ENCODE data around the gene SNAP91.
"Not testable (repeated sequence)": the region's sequence is repeated elsewhere in the genome, so short reads cannot be mapped to it uniquely, and the experiment has no call there.

Gene SNAP91

GRCh38 chr6:83708970-83709747 is at the start of gene SNAP91:
Gene SNAP91, minus strand, starts transcription at chr6:83709101. Its CDS starts 1,174 bp downstream, at chr6:83707927.
- DNase-seq = peak; percentile 13

GRCh38 chr6:83758533-83758932 is 49.6 kb upstream of the SNAP91 start:
- DNase-seq = no peak

GRCh38 chr6:83757021-83757420 is 48.1 kb upstream of the SNAP91 start:
- DNase-seq = no peak

GRCh38 chr6:83756565-83756964 is 47.7 kb upstream of the SNAP91 start:
- DNase-seq = no peak

GRCh38 chr6:83752375-83752774 is 43.5 kb upstream of the SNAP91 start:
- DNase-seq = not testable (repeated sequence)

- DNase-seq = no peak
These were observed 32.2 kb upstream of the SNAP91 start for GRCh38 chr6:83741089-83741488.

GRCh38 chr6:83735461-83735860 is 26.6 kb upstream of the SNAP91 start:
- no peak for DNase-seq

- DNase-seq = no peak
These were observed 21.0 kb upstream of the SNAP91 start for GRCh38 chr6:83729871-83730270.

- no peak for DNase-seq
These were observed 14.0 kb upstream of the SNAP91 start for GRCh38 chr6:83722876-83723275.

- DNase-seq = no peak
These were observed 8.9 kb upstream of the SNAP91 start for GRCh38 chr6:83717809-83718208.

- no peak for DNase-seq
These were observed 3.1 kb upstream of the SNAP91 start for GRCh38 chr6:83711958-83712357.

- no peak for DNase-seq
These were observed 798 bp upstream of the SNAP91 start for GRCh38 chr6:83709748-83710050.

GRCh38 chr6:83708546-83708969 is 343 bp downstream of the SNAP91 start:
- DNase-seq = no peak

- no peak for DNase-seq
These were observed 914 bp downstream of the SNAP91 start for GRCh38 chr6:83707829-83708545.

GRCh38 chr6:83702749-83703148 is 6.2 kb downstream of the SNAP91 start:
- no peak for DNase-seq

GRCh38 chr6:83702077-83702476 is 6.8 kb downstream of the SNAP91 start:
- DNase-seq = no peak

GRCh38 chr6:83696674-83697073 is 12.2 kb downstream of the SNAP91 start:
- no peak for DNase-seq

- no peak for DNase-seq
These were observed 23.4 kb downstream of the SNAP91 start for GRCh38 chr6:83685481-83685880.

GRCh38 chr6:83677791-83678190 is 31.1 kb downstream of the SNAP91 start:
- DNase-seq = no peak

- DNase-seq = no peak
These were observed 70.9 kb downstream of the SNAP91 start for GRCh38 chr6:83637953-83638352.

GRCh38 chr6:83636800-83637199 is 72.1 kb downstream of the SNAP91 start:
- no peak for DNase-seq

- no peak for DNase-seq
These were observed 75.3 kb downstream of the SNAP91 start for GRCh38 chr6:83633609-83634008.

GRCh38 chr6:83633149-83633548 is 75.8 kb downstream of the SNAP91 start:
- no peak for DNase-seq

GRCh38 chr6:83629908-83630307 is 79.0 kb downstream of the SNAP91 start:
- DNase-seq = not testable (repeated sequence)
